H1 (cell line): ENCODE results near the gene COMMD1. TPM values are rescaled to one million over a fixed set of nuclear protein-coding genes. Genes with fewer than 3 reads are reported as not detected.

Source experiments
- ASH2L ChIP-seq: fragments of 200-600, 300-600 bp; sonication (generic); IDR thresholded peaks from one replicate; pipeline ENCODE4 v1.7.1; 2017; ENCODE audit warnings: low read length
- CHD7 ChIP-seq: fragments of 300-600 bp; sonication (generic); IDR thresholded peaks from 2 replicates; pipeline ENCODE4 v1.7.1; 2012; ENCODE audit warnings: low read length, moderate library complexity, mild to moderate bottlenecking, inconsistent platforms; ENCODE audit not compliant: insufficient replicate concordance
- GABPA ChIP-seq: IDR thresholded peaks from 2 replicates; pipeline ENCODE4 v1.6.1; 2011; ENCODE audit warnings: mild to moderate bottlenecking, low read length, moderate library complexity, borderline replicate concordance; ENCODE audit not compliant: insufficient read depth
- JUND ChIP-seq: IDR thresholded peaks from 2 replicates; pipeline ENCODE4 v1.6.1; 2011; ENCODE audit warnings: mild to moderate bottlenecking, improper control_type of control experiment, low read length
- POU5F1 ChIP-seq: IDR thresholded peaks from 2 replicates; pipeline ENCODE4 v1.6.1; 2011; ENCODE audit warnings: low read depth, mild to moderate bottlenecking, low read length, moderate library complexity
- SIX5 ChIP-seq: IDR thresholded peaks from 2 replicates; pipeline ENCODE4 v1.6.1; 2011; ENCODE audit warnings: mild to moderate bottlenecking, low read depth, low read length
- SP1 ChIP-seq: IDR thresholded peaks from 2 replicates; pipeline ENCODE4 v1.6.1; 2011; ENCODE audit warnings: low read depth, low read length
- TCF12 ChIP-seq: IDR thresholded peaks from 2 replicates; pipeline ENCODE4 v1.6.1; 2011; ENCODE audit warnings: low read depth, mild to moderate bottlenecking, low read length
- polyA plus RNA-seq, 7 experiments: library from polyadenylated mRNA; depleted of rRNA in 3 of 7; stranded (reverse) in 5 of 7; unstranded in 2 of 7; fragments of >200 nt in 5 of 7; fragments of 200-250 nt in 2 of 7; gene quantifications; 1 replicate in 5 of 7; 2 replicates in 1 of 7; 4 replicates in 1 of 7; pipeline versions ENCODE4 v1.2.1 to v1.2.3, GENCODE V29; 2011 to 2013; ENCODE audit warnings: missing spikeins in 2 of 7, mixed read lengths in 2 of 7
- total RNA-seq: library from RNA; stranded (reverse); fragmentation: NEBNext Ultra II Directional; extraction: Animal tissue kit (Norgen Biotek cat#: 25700); gene quantifications from 2 replicates; pipeline ENCODE4 v1.2.1, GENCODE V29; 2021

COMMD1 gene
- total and polyA plus RNA-seq, 2 of the 8 experiments (the other 6 are each of a cell fraction or from before 2014, with no cell fraction given) = 23.5 to 28.3 TPM

GRCh38 chr2:61926531-61927477 is 21.3 kb downstream of the COMMD1 start (continued):
- TF ChIP-seq SIX5 (no peak), SP1 (no peak), CHD7 (no peak), ASH2L (no peak), POU5F1 (no peak), TCF12 (no peak), JUND (no peak), GABPA (no peak)
